Cerebellar nuclear complex (tissue), 1 donor: ENCODE results near the gene CEACAM1.
"Not testable (repeated sequence)": the region's sequence is repeated elsewhere in the genome, so short reads cannot be mapped to it uniquely, and the experiment has no call there.

Source experiments
- DNase-seq, 2 experiments: peaks; one replicate each; lab custom pipeline; 2025; lab: John Stamatoyannopoulos, UW

The CEACAM1 gene

GRCh38 chr19:42512130-42512636, 16.1 kb downstream of the CEACAM1 start:
- DNase-seq = no peak

GRCh38 chr19:42511340-42511739, 16.9 kb downstream of the CEACAM1 start:
- no peak for DNase-seq

- DNase-seq = no peak
Observed at GRCh38 chr19:42508892-42509444, 19.3 kb downstream of the CEACAM1 start.

- DNase-seq = no peak
Observed at GRCh38 chr19:42505066-42505465, 23.2 kb downstream of the CEACAM1 start.

GRCh38 chr19:42501733-42502132, 26.5 kb downstream of the CEACAM1 start:
- no peak for DNase-seq

GRCh38 chr19:42501243-42501642, 27.0 kb downstream of the CEACAM1 start:
- DNase-seq = not testable (repeated sequence)

GRCh38 chr19:42498169-42498757, 30.0 kb downstream of the CEACAM1 start:
- no peak for DNase-seq

- DNase-seq = no peak
Observed at GRCh38 chr19:42497492-42498168, 30.7 kb downstream of the CEACAM1 start.

- DNase-seq = no peak
Observed at GRCh38 chr19:42496460-42497133, 31.7 kb downstream of the CEACAM1 start.

GRCh38 chr19:42495663-42496062, 32.6 kb downstream of the CEACAM1 start:
- DNase-seq = no peak

- no peak for DNase-seq
Observed at GRCh38 chr19:42494321-42494720, 34.0 kb downstream of the CEACAM1 start.

GRCh38 chr19:42488783-42489521, 39.3 kb downstream of the CEACAM1 start:
- no peak for DNase-seq

GRCh38 chr19:42487798-42488178, 40.5 kb downstream of the CEACAM1 start:
- DNase-seq = no peak

- no peak for DNase-seq
Observed at GRCh38 chr19:42487032-42487797, 41.1 kb downstream of the CEACAM1 start.

GRCh38 chr19:42485036-42485435, 43.2 kb downstream of the CEACAM1 start:
- not testable (repeated sequence) for DNase-seq

GRCh38 chr19:42480335-42481095, 47.8 kb downstream of the CEACAM1 start:
- no peak for DNase-seq

GRCh38 chr19:42479736-42480135, 48.5 kb downstream of the CEACAM1 start:
- no peak for DNase-seq

- DNase-seq = no peak
Observed at GRCh38 chr19:42478765-42479311, 49.4 kb downstream of the CEACAM1 start.

GRCh38 chr19:42477933-42478332, 50.3 kb downstream of the CEACAM1 start:
- no peak for DNase-seq

- no peak for DNase-seq
Observed at GRCh38 chr19:42477117-42477516, 51.2 kb downstream of the CEACAM1 start.
